ENCODE results near the gene PPP6R2.

DNA sequence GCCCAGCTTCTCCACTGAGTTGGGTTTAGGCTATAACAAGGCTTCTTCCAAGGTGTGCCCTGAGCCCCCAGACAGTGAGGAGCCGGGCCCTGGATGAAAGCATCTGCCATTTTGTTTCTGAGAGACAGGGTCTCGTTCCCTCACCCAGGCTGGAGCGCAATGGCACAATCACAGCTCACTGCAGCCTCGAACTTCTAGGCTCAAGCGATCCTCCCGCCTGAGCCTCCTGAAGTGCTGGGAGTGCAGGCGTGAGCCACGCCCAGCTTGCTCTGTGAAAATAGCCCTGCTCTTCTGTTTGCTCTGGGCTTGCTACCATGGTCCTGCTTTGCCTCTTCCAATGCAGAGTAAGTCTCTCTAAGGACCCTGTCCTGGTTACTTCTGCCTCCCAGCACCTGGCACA, 23.0 kb upstream of the PPP6R2 start:
- TF ChIP-seq POLR2A (IDR thresholded peaks at IDR 0.05; ENCODE audit: low read depth, low read length) (no peak), POLR2AphosphoS5 (IDR thresholded peaks at IDR 0.05; ENCODE audit: low read depth, low read length) (no peak), TAF1 (IDR thresholded peaks at IDR 0.05; ENCODE audit: low read depth, low read length) (no peak)

Data from GM12891 (cell line).